ENCODE measurements around the gene HCRTR1. TPM values are rescaled to one million over a fixed set of nuclear protein-coding genes. Genes with fewer than 3 reads are reported as not detected.

Gene HCRTR1
- total RNA-seq, 1 donor from 2014 or later, result 0.73 TPM

DNA sequence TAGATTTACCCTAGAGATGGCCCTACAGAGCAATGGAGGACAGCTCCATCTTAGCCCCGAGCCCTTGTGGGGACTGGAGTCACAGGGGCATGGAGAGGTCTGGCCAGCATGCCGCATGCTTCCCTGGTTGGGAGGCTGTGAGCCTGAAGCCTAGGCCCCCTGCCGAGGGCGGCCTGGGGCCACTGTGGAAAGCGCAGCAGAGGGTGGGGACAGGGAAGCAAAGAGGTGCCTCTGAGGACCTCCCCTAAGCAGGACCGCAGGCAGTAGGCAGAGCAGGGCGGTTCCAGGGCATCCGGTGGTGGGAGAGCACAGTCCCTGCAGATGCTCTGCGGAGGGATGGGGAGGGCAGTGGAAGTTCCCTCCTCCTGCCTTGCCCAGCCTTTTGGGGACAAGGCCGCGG is 53.7 kb downstream of the HCRTR1 start:
- Mint-ChIP-seq H3K27ac (ENCODE audit: unreplicated experiment) (no peak overlapping the region), H3K36me3 (ENCODE audit: unreplicated experiment) (no peaks in the 10 kb centered on the region), H3K4me3 (ENCODE audit: unreplicated experiment) (no peak overlapping the region), H3K4me1 (ENCODE audit: unreplicated experiment) (peaks cover 56% of the 10 kb centered on the region), H3K27me3 (ENCODE audit: unreplicated experiment) (no peaks in the 10 kb centered on the region), H3K9me3 (ENCODE audit: unreplicated experiment) (no peaks in the 10 kb centered on the region)
- TF ChIP-seq, protein P1, sequence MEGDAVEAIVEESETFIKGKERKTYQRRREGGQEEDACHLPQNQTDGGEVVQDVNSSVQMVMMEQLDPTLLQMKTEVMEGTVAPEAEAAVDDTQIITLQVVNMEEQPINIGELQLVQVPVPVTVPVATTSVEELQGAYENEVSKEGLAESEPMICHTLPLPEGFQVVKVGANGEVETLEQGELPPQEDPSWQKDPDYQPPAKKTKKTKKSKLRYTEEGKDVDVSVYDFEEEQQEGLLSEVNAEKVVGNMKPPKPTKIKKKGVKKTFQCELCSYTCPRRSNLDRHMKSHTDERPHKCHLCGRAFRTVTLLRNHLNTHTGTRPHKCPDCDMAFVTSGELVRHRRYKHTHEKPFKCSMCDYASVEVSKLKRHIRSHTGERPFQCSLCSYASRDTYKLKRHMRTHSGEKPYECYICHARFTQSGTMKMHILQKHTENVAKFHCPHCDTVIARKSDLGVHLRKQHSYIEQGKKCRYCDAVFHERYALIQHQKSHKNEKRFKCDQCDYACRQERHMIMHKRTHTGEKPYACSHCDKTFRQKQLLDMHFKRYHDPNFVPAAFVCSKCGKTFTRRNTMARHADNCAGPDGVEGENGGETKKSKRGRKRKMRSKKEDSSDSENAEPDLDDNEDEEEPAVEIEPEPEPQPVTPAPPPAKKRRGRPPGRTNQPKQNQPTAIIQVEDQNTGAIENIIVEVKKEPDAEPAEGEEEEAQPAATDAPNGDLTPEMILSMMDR (IDR thresholded peaks at IDR 0.05), result no peak
- DNase-seq (ENCODE audit: extremely low spot score, unreplicated experiment), result no peak

DNA sequence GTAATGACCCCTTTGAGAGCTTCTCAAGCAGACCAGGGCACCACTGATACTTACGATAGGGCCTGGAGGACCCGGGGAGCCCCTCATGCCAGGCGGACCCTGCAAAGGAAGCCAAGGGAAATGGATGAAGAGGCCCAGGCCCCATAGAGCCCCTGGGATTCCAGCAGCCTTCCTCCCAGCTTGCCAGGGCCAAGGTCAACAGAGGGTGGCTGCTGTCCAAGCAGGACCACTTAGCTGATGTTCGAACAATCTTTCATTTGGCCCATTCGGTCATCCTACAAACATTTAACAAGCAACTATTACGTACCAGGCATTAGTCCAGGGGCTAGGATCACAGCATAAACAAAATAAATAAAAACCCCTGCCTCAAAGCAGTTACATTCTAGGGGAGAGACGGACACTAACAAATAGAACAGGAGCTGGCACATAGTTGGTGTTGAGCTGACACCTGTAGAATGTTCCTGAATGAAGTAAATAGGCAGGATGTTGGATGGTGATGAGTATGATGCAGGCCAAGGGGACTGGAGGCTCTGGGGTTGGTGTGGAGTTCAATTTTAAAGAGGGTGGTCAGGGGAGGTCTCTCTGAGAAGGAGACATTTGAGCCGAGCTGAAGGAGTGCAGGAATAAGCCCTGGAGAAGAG is 54.2 kb downstream of the HCRTR1 start:
- peaks cover 51% of the 10 kb centered on the region for H3K4me1 Mint-ChIP-seq (ENCODE audit: unreplicated experiment)
- H3K27ac Mint-ChIP-seq (ENCODE audit: unreplicated experiment), result no peak overlapping the region
- no peak overlapping the region for H3K4me3 Mint-ChIP-seq (ENCODE audit: unreplicated experiment)
- H3K27me3 Mint-ChIP-seq (ENCODE audit: unreplicated experiment), result no peaks in the 10 kb centered on the region
- H3K9me3 Mint-ChIP-seq (ENCODE audit: unreplicated experiment), result no peaks in the 10 kb centered on the region
- DNase-seq (ENCODE audit: extremely low spot score, unreplicated experiment), result no peak
- TF ChIP-seq, protein P1 (IDR thresholded peaks at IDR 0.05), result no peak
- H3K36me3 Mint-ChIP-seq (ENCODE audit: unreplicated experiment), result no peaks in the 10 kb centered on the region

DNA sequence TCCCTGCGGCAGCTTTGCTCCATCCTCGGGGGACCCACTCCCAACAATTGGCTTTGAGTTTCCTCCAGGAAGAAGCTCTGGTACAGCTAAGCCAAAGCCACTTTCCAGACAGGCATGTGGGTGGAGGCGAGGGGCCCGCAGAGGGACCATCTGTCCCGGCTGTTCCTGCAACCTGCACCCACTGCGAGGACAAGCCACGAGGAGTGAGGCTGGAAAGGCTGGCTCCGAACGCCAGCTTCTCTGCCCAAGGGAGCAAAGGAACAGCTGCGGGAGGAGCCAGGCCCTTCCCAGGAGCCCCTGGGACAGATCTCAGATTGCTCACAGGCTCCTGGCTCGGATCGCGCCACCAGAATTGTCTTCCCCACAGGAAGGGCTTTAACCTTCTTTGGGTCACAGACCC is 55.5 kb downstream of the HCRTR1 start:
- Mint-ChIP-seq H3K4me3 (ENCODE audit: unreplicated experiment) (no peak overlapping the region), H3K4me1 (ENCODE audit: unreplicated experiment) (peaks cover 39% of the 10 kb centered on the region), H3K27ac (ENCODE audit: unreplicated experiment) (no peak overlapping the region), H3K9me3 (ENCODE audit: unreplicated experiment) (no peaks in the 10 kb centered on the region), H3K36me3 (ENCODE audit: unreplicated experiment) (no peaks in the 10 kb centered on the region), H3K27me3 (ENCODE audit: unreplicated experiment) (no peaks in the 10 kb centered on the region)
- TF ChIP-seq, protein P1 (IDR thresholded peaks at IDR 0.05), result no peak
- no peak for DNase-seq (ENCODE audit: extremely low spot score, unreplicated experiment)

DNA sequence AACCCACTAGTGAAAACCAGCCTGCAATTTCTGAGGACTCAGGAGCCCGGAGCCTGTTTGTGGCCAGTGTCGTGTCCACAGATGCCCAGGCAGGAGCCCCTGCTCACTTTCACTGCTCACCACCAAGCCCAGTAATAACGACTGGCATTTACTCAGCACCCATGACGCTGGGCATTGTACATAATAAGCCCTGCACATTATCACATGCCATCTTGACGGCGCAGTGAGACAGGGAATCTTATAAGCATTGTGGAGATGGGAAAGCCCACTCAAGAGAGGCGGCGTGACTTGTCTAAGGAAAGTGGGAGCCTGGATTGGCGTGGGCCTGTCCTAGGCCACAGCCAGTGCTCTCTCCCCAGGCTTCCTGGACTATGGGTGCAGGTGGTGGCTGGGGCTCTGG is 55.9 kb downstream of the HCRTR1 start:
- H3K4me3 Mint-ChIP-seq (ENCODE audit: unreplicated experiment), result no peak overlapping the region
- H3K4me1 Mint-ChIP-seq (ENCODE audit: unreplicated experiment), result peaks cover 36% of the 10 kb centered on the region
- DNase-seq (ENCODE audit: extremely low spot score, unreplicated experiment), result no peak
- no peaks in the 10 kb centered on the region for H3K9me3 Mint-ChIP-seq (ENCODE audit: unreplicated experiment)
- no peaks in the 10 kb centered on the region for H3K27me3 Mint-ChIP-seq (ENCODE audit: unreplicated experiment)
- H3K36me3 Mint-ChIP-seq (ENCODE audit: unreplicated experiment), result no peaks in the 10 kb centered on the region
- H3K27ac Mint-ChIP-seq (ENCODE audit: unreplicated experiment), result no peak overlapping the region
- TF ChIP-seq, protein P1 (IDR thresholded peaks at IDR 0.05), result no peak

DNA sequence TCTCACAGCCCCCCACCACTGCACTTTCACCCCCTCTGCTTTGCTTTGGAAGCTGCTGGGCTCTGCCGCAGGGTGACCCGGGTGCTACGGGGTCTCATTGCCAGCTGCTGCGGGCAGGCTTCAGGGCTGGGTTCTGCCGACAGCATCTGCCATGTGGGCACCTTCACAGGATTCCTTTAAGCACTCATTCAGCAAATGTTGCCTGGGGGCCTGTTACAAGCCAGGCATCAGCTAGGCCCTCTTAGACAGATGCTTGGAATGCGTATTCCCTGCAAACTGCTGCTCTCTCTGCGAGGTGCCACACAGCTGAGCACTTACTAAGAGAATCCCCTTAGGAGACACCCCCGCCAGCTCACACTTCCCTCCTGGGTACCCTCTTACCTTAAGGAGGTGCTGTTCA is 57.1 kb downstream of the HCRTR1 start:
- TF ChIP-seq, protein P1 (IDR thresholded peaks at IDR 0.05), result no peak
- Mint-ChIP-seq H3K36me3 (ENCODE audit: unreplicated experiment) (no peaks in the 10 kb centered on the region), H3K4me1 (ENCODE audit: unreplicated experiment) (peaks cover 26% of the 10 kb centered on the region), H3K27ac (ENCODE audit: unreplicated experiment) (peak overlapping the region; percentile 34), H3K4me3 (ENCODE audit: unreplicated experiment) (no peak overlapping the region), H3K27me3 (ENCODE audit: unreplicated experiment) (no peaks in the 10 kb centered on the region), H3K9me3 (ENCODE audit: unreplicated experiment) (no peaks in the 10 kb centered on the region)
- DNase-seq (ENCODE audit: extremely low spot score, unreplicated experiment), result no peak
